IMR-90 (cell line): ENCODE data around the gene RNU6-9. TPM values are rescaled to one million over a fixed set of nuclear protein-coding genes. Genes with fewer than 3 reads are reported as not detected.

Experiments
- ATAC-seq: fragments of 200-7000 bp; cut with Tn5 transposase; 2 replicates; pipeline ENCODE4 v1.9.1; 2020; ENCODE audit warnings: low read depth, mild to moderate bottlenecking, moderate library complexity
- BruUV-seq: library from RNA; stranded (reverse); fragments of 400-500 nt; replicated peaks from 2 replicates; lab custom pipeline; 2021; lab: Mats Ljungman, UMichigan
- CTCF ChIA-PET: fragments of 300-600 bp; formaldehyde crosslinking; extraction: SDS; loops from one replicate; lab custom pipeline; 2021; ENCODE audit warnings: antibody characterized with exemption; lab: Yijun Ruan, JAX
- POLR2A ChIA-PET: fragments of 300-600 bp; sonication (Branson Sonifier 250); formaldehyde crosslinking; loops from one replicate; lab custom pipeline; 2022; ENCODE audit warnings: antibody characterized with exemption; ENCODE audit not compliant: unreplicated experiment; lab: Charles Lee
- DNase-seq: peaks from one replicate; pipeline ENCODE4 v3.0.0; 2013
- H2AFZ ChIP-seq: replicated peaks from 2 replicates; pipeline ENCODE3; 2013; ENCODE audit warnings: low read length, mild to moderate bottlenecking; ENCODE audit not compliant: poor library complexity
- H2AK5ac ChIP-seq: 2 replicates; pipeline ENCODE4 v1.6.1; 2013; ENCODE audit warnings: low read depth, low read length, inconsistent platforms
- H2AK9ac ChIP-seq: replicated peaks from 2 replicates; pipeline ENCODE3; 2013; ENCODE audit warnings: mild to moderate bottlenecking, low read depth, low read length, moderate library complexity; ENCODE audit not compliant: poor library complexity
- H2BK120ac ChIP-seq: 2 replicates; pipeline ENCODE4 v1.6.1; 2013; ENCODE audit warnings: low read depth, low read length, inconsistent platforms
- H2BK15ac ChIP-seq: 3 replicates; pipeline ENCODE4 v1.6.1; 2013; ENCODE audit warnings: low read depth, low read length, inconsistent platforms
- H2BK20ac ChIP-seq: 2 replicates; pipeline ENCODE4 v1.6.1; 2013; ENCODE audit warnings: low read depth, mild to moderate bottlenecking, inconsistent platforms, low read length, moderate library complexity
- H2BK5ac ChIP-seq: 2 replicates; pipeline ENCODE4 v1.6.1; 2013; ENCODE audit warnings: mild to moderate bottlenecking, low read depth, low read length, inconsistent platforms; ENCODE audit not compliant: poor library complexity, severe bottlenecking
- H3K14ac ChIP-seq: replicated peaks from 2 replicates; pipeline ENCODE4 v1.6.1; 2013; ENCODE audit warnings: low read depth, low read length, inconsistent platforms
- H3K18ac ChIP-seq: 2 replicates; pipeline ENCODE4 v1.6.1; 2013; ENCODE audit warnings: low read depth, low read length, control low read depth
- H3K23ac ChIP-seq: 2 replicates; pipeline ENCODE4 v1.6.1; 2013; ENCODE audit warnings: low read depth, low read length, inconsistent platforms
- H3K27ac ChIP-seq: 2 replicates; pipeline ENCODE4 v1.5.1; 2013; ENCODE audit warnings: mild to moderate bottlenecking, control low read depth, low read length; ENCODE audit not compliant: insufficient read depth
- H3K27me3 ChIP-seq: 2 replicates; pipeline ENCODE4 v1.6.1; 2013; ENCODE audit warnings: low read length; ENCODE audit not compliant: control insufficient read depth, insufficient read depth
- H3K36me3 ChIP-seq: 2 replicates; pipeline ENCODE4 v1.6.1; 2013; ENCODE audit warnings: low read length, mixed read lengths; ENCODE audit not compliant: control insufficient read depth, insufficient read depth
- H3K4ac ChIP-seq: 2 replicates; pipeline ENCODE4 v1.6.1; 2013; ENCODE audit warnings: low read depth, low read length, inconsistent platforms
- H3K4me1 ChIP-seq: 2 replicates; pipeline ENCODE4 v1.6.1; 2013; ENCODE audit warnings: low read length, mixed read lengths; ENCODE audit not compliant: control insufficient read depth, insufficient read depth
- H3K4me2 ChIP-seq: 2 replicates; pipeline ENCODE4 v1.6.1; 2013; ENCODE audit warnings: low read depth, mild to moderate bottlenecking, control low read depth, low read length, moderate library complexity
- H3K4me3 ChIP-seq: 2 replicates; pipeline ENCODE4 v1.5.1; 2013; ENCODE audit warnings: low read depth, mild to moderate bottlenecking, control low read depth, low read length, moderate library complexity; ENCODE audit not compliant: insufficient read depth
- H3K56ac ChIP-seq: 2 replicates; pipeline ENCODE4 v1.6.1; 2013; ENCODE audit warnings: low read length, inconsistent platforms; ENCODE audit not compliant: insufficient read depth; ENCODE audit errors: extremely low read depth
- H3K79me1 ChIP-seq, 2 experiments: 2 replicates each; pipeline ENCODE4 v1.6.1; 2013; ENCODE audit warnings: low read length in 2 of 2, inconsistent platforms in 1 of 2, low read depth in 1 of 2
- H3K9ac ChIP-seq: 2 replicates; pipeline ENCODE4 v1.6.1; 2013; ENCODE audit warnings: low read depth, low read length, control low read depth
- H3K9me1 ChIP-seq: 2 replicates; pipeline ENCODE4 v1.6.1; 2013; ENCODE audit warnings: low read length, inconsistent platforms; ENCODE audit not compliant: insufficient read depth
- H3K9me3 ChIP-seq: 2 replicates; pipeline ENCODE4 v1.6.1; 2013; ENCODE audit warnings: low read length; ENCODE audit not compliant: control insufficient read depth, insufficient read depth
- H4K20me1 ChIP-seq: 2 replicates; pipeline ENCODE4 v1.6.1; 2013; ENCODE audit warnings: low read length, inconsistent platforms; ENCODE audit not compliant: insufficient read depth
- H4K5ac ChIP-seq: 2 replicates; pipeline ENCODE4 v1.6.1; 2013; ENCODE audit warnings: mild to moderate bottlenecking, low read depth, low read length, control low read depth
- H4K8ac ChIP-seq, 2 experiments: 2 replicates each; pipeline ENCODE4 v1.6.1; 2013; ENCODE audit warnings: low read depth in 2 of 2, low read length in 2 of 2, control low read depth in 1 of 2, inconsistent platforms in 1 of 2
- H4K91ac ChIP-seq: 2 replicates; pipeline ENCODE4 v1.6.1; 2013; ENCODE audit warnings: low read depth, low read length, inconsistent platforms; ENCODE audit not compliant: insufficient read depth
- CEBPB ChIP-seq: IDR thresholded peaks from 2 replicates; pipeline ENCODE4 v1.6.1; 2012; ENCODE audit warnings: low read depth, low read length, improper control_type of control experiment
- CTCF ChIP-seq: conservative IDR thresholded peaks from 2 replicates; pipeline ENCODE4 v1.5.1; 2012; ENCODE audit warnings: mild to moderate bottlenecking, low read depth, low read length, improper control_type of control experiment
- ELK1 ChIP-seq: fragments of 150-350 bp; IDR thresholded peaks from 2 replicates; pipeline ENCODE4 v1.6.1; 2016; ENCODE audit warnings: low read depth, mild to moderate bottlenecking, low read length, moderate library complexity, borderline replicate concordance
- RAD21 ChIP-seq: IDR thresholded peaks from 2 replicates; pipeline ENCODE4 v1.6.1; 2012; ENCODE audit warnings: low read length, improper control_type of control experiment
- RCOR1 ChIP-seq: IDR thresholded peaks from 2 replicates; pipeline ENCODE4 v1.6.1; 2012; ENCODE audit warnings: mild to moderate bottlenecking, low read length, improper control_type of control experiment; ENCODE audit not compliant: insufficient replicate concordance
- WGBS, 2 experiments: methylation state at CpG; one replicate each; pipeline versions ENCODE4 v1.1.5 to v1.1.7; 2013; ENCODE audit warnings: missing lambda C conversion rate in 2 of 2; ENCODE audit not compliant: insufficient read length in 1 of 2; ENCODE audit errors: extremely low coverage in 2 of 2; 5-methylcytosine and 5-hydroxymethylcytosine counted together
- dilution Hi-C: fragments of 300-500 bp; cut with HindIII; formaldehyde crosslinking; loops from one replicate; pipeline ENCODE4 v1.14.3; 2018; ENCODE audit warnings: low sequenced_read_pairs; ENCODE audit not compliant: unreplicated experiment
- in situ Hi-C: fragments of 300-500 bp; cut with MboI; formaldehyde crosslinking; loops from 3 replicates; pipeline ENCODE4 v1.14.3; 2019; ENCODE audit warnings: low sequenced_read_pairs, inconsistent platforms, mixed read lengths
- intact Hi-C: fragments of 100-400 bp; cut with micrococcal nuclease; formaldehyde crosslinking; loops from 2 replicates; pipeline ENCODE4 v1.10.0; 2022
- polyA plus RNA-seq, 3 experiments: library from polyadenylated mRNA; depleted of rRNA; stranded (reverse); fragments of >200 nt; gene quantifications; 2 replicates each; pipeline ENCODE4 v1.2.3, GENCODE V29; 2012; ENCODE audit warnings: low replicate concordance in 1 of 3
- total RNA-seq: library from RNA; depleted of rRNA; stranded (reverse); fragments of >200 nt; gene quantifications from 2 replicates; pipeline ENCODE4 v1.2.3, GENCODE V29; 2012

Gene RNU6-9
- total and polyA plus RNA-seq, 2 of the 4 experiments (the other 2 are of a cell fraction), result not detected

GRCh38 chr19:938233-938923 lies 45.1 kb downstream of the RNU6-9 start:
- H4K8ac ChIP-seq, result no peak overlapping the region
- no peak overlapping the region for H3K9ac ChIP-seq
- no peaks in the 10 kb centered on the region for H3K9me3 ChIP-seq
- H2AK5ac ChIP-seq, result no peak overlapping the region
- no peak overlapping the region for H3K23ac ChIP-seq
- no peak overlapping the region for H3K14ac ChIP-seq
- H2AK9ac ChIP-seq, result peak overlapping the region; percentile 51
- H4K91ac ChIP-seq, result no peak overlapping the region
- H3K4me3 ChIP-seq, result no peak overlapping the region
- H3K9me1 ChIP-seq, result peaks cover 17% of the 10 kb centered on the region
- no peak overlapping the region for H3K18ac ChIP-seq
- H2BK5ac ChIP-seq, result no peak overlapping the region
- H4K5ac ChIP-seq, result no peak overlapping the region
- ChIA-PET POLR2A (interaction anchor here (0.6 kb wide), 1 partner anchor 50 kb away, joined by 21 read pairs; no protein-coding TSS in a partner anchor), CTCF (interaction anchor here (0.6 kb wide), 1 partner anchor 45 kb away, joined by 4 read pairs; no protein-coding TSS in a partner anchor)
- H3K79me1 ChIP-seq, result peaks cover 28 to 74% of the 10 kb centered on the region in 2 experiments
- intact Hi-C loops, result no loop called here
- H3K56ac ChIP-seq, result no peak overlapping the region
- H3K27me3 ChIP-seq, result no peaks in the 10 kb centered on the region
- H3K36me3 ChIP-seq, result peaks cover 52% of the 10 kb centered on the region
- no peak overlapping the region for H3K4me2 ChIP-seq
- WGBS, 2 experiments, result 88% methylated on average over 6 of the region's 23 CpGs; no CpG with 5 or more reads in 1 of the 2 experiments
- TF ChIP-seq ELK1 (no peak), CEBPB (no peak), RAD21 (no peak), RCOR1 (no peak), CTCF (no peak)
- peaks cover 69% of the 10 kb centered on the region for H4K20me1 ChIP-seq
- no TSS peak for BruUV-seq
- no peak overlapping the region for H2BK15ac ChIP-seq
- H3K27ac ChIP-seq, result no peak overlapping the region
- H2BK20ac ChIP-seq, result no peak overlapping the region
- in situ Hi-C loops, result no loop called here
- dilution Hi-C loops, result no loop called here
- no peak overlapping the region for H2BK120ac ChIP-seq
- no peak overlapping the region for H3K4ac ChIP-seq
- H2AFZ ChIP-seq, result no peak overlapping the region
- ATAC-seq (no peak), DNase-seq (no peak)
- H3K4me1 ChIP-seq, result peaks cover 25% of the 10 kb centered on the region
